WERI-Rb-1 (cell line): ENCODE results near the gene ENHO.

ENCODE experiments used
- DNase-seq: peaks from one replicate; pipeline ENCODE4 v3.0.0-alpha.2; 2020
- H3K27ac ChIP-seq: fragments of 250-450 bp; sonication (Bioruptor Pico); 2 replicates; pipeline ENCODE4 v1.5.1; 2020; ENCODE audit warnings: mild to moderate bottlenecking, moderate library complexity
- H3K27me3 ChIP-seq: fragments of 250-450 bp; sonication (Bioruptor Pico); 2 replicates; pipeline ENCODE4 v1.5.1; 2021; ENCODE audit warnings: mild to moderate bottlenecking, low read depth, moderate library complexity; ENCODE audit not compliant: insufficient read depth, severe bottlenecking
- H3K36me3 ChIP-seq: fragments of 250-450 bp; sonication (Bioruptor Pico); 2 replicates; pipeline ENCODE4 v1.5.1; 2020; ENCODE audit warnings: mild to moderate bottlenecking, moderate library complexity
- H3K4me3 ChIP-seq: 2 replicates; pipeline ENCODE4 v1.5.1; 2011; ENCODE audit warnings: low read depth, mild to moderate bottlenecking, control low read depth, low read length
- H3K9me3 ChIP-seq: fragments of 250-450 bp; sonication (Bioruptor Pico); 2 replicates; pipeline ENCODE4 v1.5.1; 2021; ENCODE audit warnings: mild to moderate bottlenecking, moderate library complexity; ENCODE audit not compliant: severe bottlenecking
- TF ChIP-seq, protein P1 (sequence below): IDR thresholded peaks from 2 replicates; pipeline ENCODE4 v1.5.1; 2011; ENCODE audit warnings: low read depth, mild to moderate bottlenecking, control low read depth, inconsistent platforms, low read length

Gene ENHO

DNA sequence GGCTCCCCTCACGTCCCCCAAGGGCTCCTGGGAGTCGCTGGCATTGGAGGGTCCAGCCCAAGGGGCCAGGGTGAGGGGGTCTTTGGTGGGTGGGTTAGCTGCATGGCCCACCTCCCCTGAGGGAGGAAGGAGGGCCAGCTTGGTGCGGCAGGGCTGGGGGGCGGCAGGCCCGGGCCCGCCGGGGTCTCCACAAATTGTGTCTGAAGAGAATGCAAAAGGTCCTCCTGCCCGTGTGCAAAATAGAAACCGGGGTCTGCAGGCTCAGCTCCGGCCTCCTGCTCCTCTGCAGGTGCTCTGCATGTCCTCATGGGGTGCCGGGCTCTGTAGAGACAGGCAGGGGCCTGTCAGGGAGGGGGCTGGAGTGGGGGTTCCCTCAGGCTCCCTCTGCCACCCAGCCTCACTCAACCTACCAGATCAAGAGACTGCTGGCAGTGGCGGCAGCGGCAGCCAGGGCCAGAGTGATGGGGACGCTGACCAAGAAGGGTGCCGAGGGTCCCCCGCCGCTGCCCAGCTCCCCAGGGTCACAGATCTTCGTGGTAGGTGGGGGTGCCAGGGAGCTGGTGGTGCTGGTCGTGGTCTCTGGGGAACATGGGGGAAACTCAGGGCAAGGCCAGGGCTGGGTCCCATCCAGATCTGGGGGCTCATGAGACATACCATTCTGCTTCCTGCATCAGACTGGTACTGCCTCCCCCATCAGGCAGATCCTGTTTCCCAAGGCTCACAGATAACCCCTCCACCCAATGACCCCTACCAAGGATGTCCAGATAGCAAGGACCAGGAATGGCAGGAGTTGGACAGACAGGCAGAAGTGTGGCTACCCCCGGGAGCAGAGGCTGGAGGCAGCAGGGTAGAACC, 29.2 kb upstream of the ENHO start:
- Histone ChIP-seq H3K36me3 (no peaks in the 10 kb centered on the region; the same call in 1 of the 2 replicates), H3K27ac (no peak overlapping the region), H3K9me3 (no peaks in the 10 kb centered on the region), H3K4me3 (no peak overlapping the region), H3K27me3 (no peaks in the 10 kb centered on the region)
- TF ChIP-seq, protein P1, sequence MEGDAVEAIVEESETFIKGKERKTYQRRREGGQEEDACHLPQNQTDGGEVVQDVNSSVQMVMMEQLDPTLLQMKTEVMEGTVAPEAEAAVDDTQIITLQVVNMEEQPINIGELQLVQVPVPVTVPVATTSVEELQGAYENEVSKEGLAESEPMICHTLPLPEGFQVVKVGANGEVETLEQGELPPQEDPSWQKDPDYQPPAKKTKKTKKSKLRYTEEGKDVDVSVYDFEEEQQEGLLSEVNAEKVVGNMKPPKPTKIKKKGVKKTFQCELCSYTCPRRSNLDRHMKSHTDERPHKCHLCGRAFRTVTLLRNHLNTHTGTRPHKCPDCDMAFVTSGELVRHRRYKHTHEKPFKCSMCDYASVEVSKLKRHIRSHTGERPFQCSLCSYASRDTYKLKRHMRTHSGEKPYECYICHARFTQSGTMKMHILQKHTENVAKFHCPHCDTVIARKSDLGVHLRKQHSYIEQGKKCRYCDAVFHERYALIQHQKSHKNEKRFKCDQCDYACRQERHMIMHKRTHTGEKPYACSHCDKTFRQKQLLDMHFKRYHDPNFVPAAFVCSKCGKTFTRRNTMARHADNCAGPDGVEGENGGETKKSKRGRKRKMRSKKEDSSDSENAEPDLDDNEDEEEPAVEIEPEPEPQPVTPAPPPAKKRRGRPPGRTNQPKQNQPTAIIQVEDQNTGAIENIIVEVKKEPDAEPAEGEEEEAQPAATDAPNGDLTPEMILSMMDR, result no peak
- no peak for DNase-seq

DNA sequence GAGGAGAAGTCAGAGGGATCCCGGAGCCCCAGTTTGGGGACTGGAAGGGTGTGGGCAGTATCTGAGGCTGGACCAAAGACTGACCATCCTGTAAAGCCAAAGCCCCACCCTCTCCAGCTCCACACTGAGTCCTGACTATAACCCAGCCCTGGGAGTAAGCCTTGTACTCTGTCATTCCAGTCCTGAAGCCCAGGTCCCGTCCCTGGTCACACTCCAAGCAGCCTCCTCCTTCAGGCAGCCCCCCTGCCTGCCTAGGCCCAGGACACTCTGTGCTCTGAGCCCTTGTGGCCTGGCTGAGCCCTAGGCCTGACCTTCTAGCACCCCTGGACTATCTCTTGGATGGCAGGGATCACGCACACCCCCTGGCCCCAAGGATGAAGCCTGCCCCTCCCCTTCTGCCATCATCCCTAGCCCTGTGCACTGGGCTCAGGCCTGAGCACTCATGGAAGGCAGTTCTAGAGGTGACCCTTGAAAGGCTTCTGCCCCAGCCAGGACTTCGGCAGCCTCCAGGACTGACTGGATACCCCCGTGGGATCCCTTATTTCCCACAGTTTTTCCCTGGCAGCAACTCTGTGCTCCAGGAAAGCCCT, 28.0 kb upstream of the ENHO start:
- H3K4me3 ChIP-seq, result no peak overlapping the region
- no peak for DNase-seq
- H3K36me3 ChIP-seq, result no peaks in the 10 kb centered on the region; the same call in 1 of the 2 replicates
- no peaks in the 10 kb centered on the region for H3K9me3 ChIP-seq
- no peaks in the 10 kb centered on the region for H3K27me3 ChIP-seq
- H3K27ac ChIP-seq, result no peak overlapping the region
- TF ChIP-seq, protein P1, result no peak

DNA sequence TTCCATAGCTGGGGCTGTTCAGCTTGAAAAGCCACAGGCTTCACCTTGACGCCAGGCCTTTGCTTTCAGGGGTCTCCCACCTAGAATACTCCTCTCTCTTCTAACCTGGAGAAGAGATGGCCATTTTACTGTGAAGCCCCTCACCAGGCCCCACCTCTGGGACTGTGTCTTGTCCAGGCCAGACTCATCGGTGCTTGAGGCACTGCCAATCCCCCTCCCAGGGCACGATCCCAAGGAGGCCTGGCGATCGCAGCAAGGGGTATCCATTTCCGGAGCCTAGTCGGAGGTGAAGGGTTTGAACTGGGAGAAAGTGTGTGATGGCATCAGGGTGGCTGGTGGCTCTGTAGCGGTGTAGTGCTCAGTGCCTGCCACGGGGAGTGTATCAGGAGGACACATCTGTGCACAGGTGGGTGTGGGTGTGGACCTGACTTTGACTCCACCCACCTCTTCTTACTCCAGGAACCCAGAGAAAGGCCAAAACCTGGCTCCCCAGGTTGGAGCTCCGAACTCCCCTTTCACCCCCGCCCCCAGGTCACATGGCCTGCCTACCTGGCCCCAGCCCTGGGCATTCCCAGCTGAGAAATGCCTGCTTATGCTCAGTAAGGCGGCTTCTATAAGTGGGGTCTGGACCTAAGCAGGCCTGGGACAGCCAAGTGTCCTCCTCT, 27.4 kb upstream of the ENHO start:
- DNase-seq, result peak; percentile 8
- Histone ChIP-seq H3K9me3 (no peaks in the 10 kb centered on the region), H3K4me3 (no peak overlapping the region), H3K27me3 (no peaks in the 10 kb centered on the region), H3K27ac (no peak overlapping the region), H3K36me3 (no peaks in the 10 kb centered on the region; the same call in 1 of the 2 replicates)
- TF ChIP-seq, protein P1, result no peak

- Histone ChIP-seq H3K36me3 (no peaks in the 10 kb centered on the region), H3K27me3 (no peaks in the 10 kb centered on the region), H3K9me3 (no peaks in the 10 kb centered on the region), H3K4me3 (no peak overlapping the region), H3K27ac (no peak overlapping the region)
- no peak for DNase-seq
- TF ChIP-seq, protein P1, result no peak
These were observed 26.6 kb upstream of the ENHO start for GRCh38 chr9:34549407-34549732.

- DNase-seq, result peak; percentile 81
- H3K27ac ChIP-seq, result no peak overlapping the region
- no peaks in the 10 kb centered on the region for H3K9me3 ChIP-seq
- H3K36me3 ChIP-seq, result no peaks in the 10 kb centered on the region
- H3K27me3 ChIP-seq, result no peaks in the 10 kb centered on the region
- TF ChIP-seq, protein P1, result peak; percentile 93
- H3K4me3 ChIP-seq, result no peak overlapping the region
These were observed 25.3 kb upstream of the ENHO start for GRCh38 chr9:34547960-34548611.
